DOHH2 (cell line): Measurements from ENCODE around the gene GRB2.

Source experiments
- EZH2phosphoT487 ChIP-seq: fragments of 200-600 bp; sonication (generic); IDR thresholded peaks from 2 replicates; pipeline ENCODE4 v1.6.1; 2017; ENCODE audit warnings: borderline replicate concordance, mild to moderate bottlenecking, antibody characterized with exemption, low read length, moderate library complexity, mixed read lengths
- TF ChIP-seq, protein P1 (sequence below): fragments of 200-600 bp; sonication (generic); IDR thresholded peaks from one replicate; pipeline ENCODE4 v1.5.1; 2014; ENCODE audit warnings: antibody characterized with exemption, mild to moderate bottlenecking, low read depth, low read length; ENCODE audit not compliant: poor library complexity, severe bottlenecking

- TF ChIP-seq, protein P1, sequence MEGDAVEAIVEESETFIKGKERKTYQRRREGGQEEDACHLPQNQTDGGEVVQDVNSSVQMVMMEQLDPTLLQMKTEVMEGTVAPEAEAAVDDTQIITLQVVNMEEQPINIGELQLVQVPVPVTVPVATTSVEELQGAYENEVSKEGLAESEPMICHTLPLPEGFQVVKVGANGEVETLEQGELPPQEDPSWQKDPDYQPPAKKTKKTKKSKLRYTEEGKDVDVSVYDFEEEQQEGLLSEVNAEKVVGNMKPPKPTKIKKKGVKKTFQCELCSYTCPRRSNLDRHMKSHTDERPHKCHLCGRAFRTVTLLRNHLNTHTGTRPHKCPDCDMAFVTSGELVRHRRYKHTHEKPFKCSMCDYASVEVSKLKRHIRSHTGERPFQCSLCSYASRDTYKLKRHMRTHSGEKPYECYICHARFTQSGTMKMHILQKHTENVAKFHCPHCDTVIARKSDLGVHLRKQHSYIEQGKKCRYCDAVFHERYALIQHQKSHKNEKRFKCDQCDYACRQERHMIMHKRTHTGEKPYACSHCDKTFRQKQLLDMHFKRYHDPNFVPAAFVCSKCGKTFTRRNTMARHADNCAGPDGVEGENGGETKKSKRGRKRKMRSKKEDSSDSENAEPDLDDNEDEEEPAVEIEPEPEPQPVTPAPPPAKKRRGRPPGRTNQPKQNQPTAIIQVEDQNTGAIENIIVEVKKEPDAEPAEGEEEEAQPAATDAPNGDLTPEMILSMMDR = no peak
- TF ChIP-seq EZH2phosphoT487 = no peak
Measured at GRCh38 chr17:75394332-75394918, 11.1 kb downstream of the GRB2 start.
